GM06990 (cell line): Measurements from ENCODE around the gene CA5B.

ENCODE experiments used
- DNase-seq: peaks from one replicate; pipeline ENCODE4 v3.0.0-alpha.2; 2011; ENCODE audit not compliant: insufficient read length; ENCODE audit errors: extremely low read depth
- H3K27me3 ChIP-seq: replicated peaks from 2 replicates; pipeline ENCODE4 v1.6.0; 2011; ENCODE audit warnings: low read length; ENCODE audit not compliant: control insufficient read depth, insufficient read depth
- H3K36me3 ChIP-seq: 2 replicates; pipeline ENCODE4 v1.5.1; 2011; ENCODE audit warnings: low read length; ENCODE audit not compliant: control insufficient read depth, insufficient read depth
- H3K4me3 ChIP-seq: replicated peaks from 2 replicates; pipeline ENCODE4 v1.5.1; 2011; ENCODE audit warnings: low read depth, mild to moderate bottlenecking, control low read depth, low read length
- CTCF ChIP-seq: IDR thresholded peaks from 2 replicates; pipeline ENCODE4 v1.5.1; 2011; ENCODE audit warnings: low read length, control low read depth, mild to moderate bottlenecking, inconsistent platforms; ENCODE audit not compliant: insufficient read depth, poor library complexity, severe bottlenecking

CA5B gene

GRCh38 chrX:15815779-15816437 is 77.8 kb downstream of the CA5B start:
- Histone ChIP-seq H3K27me3 (no peaks in the 10 kb centered on the region), H3K4me3 (no peak overlapping the region), H3K36me3 (peaks cover 26% of the 10 kb centered on the region)
- no peak for DNase-seq
- TF ChIP-seq CTCF, result peak; percentile 49

- TF ChIP-seq CTCF, result no peak
- H3K36me3 ChIP-seq, result peaks cover 24% of the 10 kb centered on the region
- no peak overlapping the region for H3K4me3 ChIP-seq
- no peak for DNase-seq
- H3K27me3 ChIP-seq, result no peaks in the 10 kb centered on the region
Observed at GRCh38 chrX:15816438-15816809, 78.4 kb downstream of the CA5B start.

- Histone ChIP-seq H3K4me3 (no peak overlapping the region), H3K27me3 (no peaks in the 10 kb centered on the region), H3K36me3 (peaks cover 24% of the 10 kb centered on the region)
- no peak for TF ChIP-seq CTCF
- no peak for DNase-seq
Observed at GRCh38 chrX:15816886-15817285, 78.8 kb downstream of the CA5B start.

GRCh38 chrX:15820106-15821073 is 82.3 kb downstream of the CA5B start:
- no peaks in the 10 kb centered on the region for H3K27me3 ChIP-seq
- DNase-seq, result no peak
- no peak overlapping the region for H3K4me3 ChIP-seq
- peaks cover 14% of the 10 kb centered on the region for H3K36me3 ChIP-seq
- TF ChIP-seq CTCF, result no peak

- TF ChIP-seq CTCF, result no peak
- Histone ChIP-seq H3K4me3 (no peak overlapping the region), H3K27me3 (no peaks in the 10 kb centered on the region), H3K36me3 (peaks cover 9% of the 10 kb centered on the region)
- no peak for DNase-seq
Observed at GRCh38 chrX:15822922-15823321, 84.9 kb downstream of the CA5B start.
